Endothelial cell of umbilical vein (primary cell): ENCODE results near the gene STK17B. TPM values are rescaled to one million over a fixed set of nuclear protein-coding genes. Genes with fewer than 3 reads are reported as not detected.
A peak's percentile ranks its signal among the peaks of the same experiment; 100 is the strongest.

Experiments used
- BruUV-seq: library from RNA; stranded (reverse); fragments of 400-500 nt; replicated peaks from 2 replicates; lab custom pipeline; 2021; lab: Mats Ljungman, UMichigan
- CTCF ChIA-PET: fragments of 300-600, 350-600 bp; sonication (Branson Sonifier 250); formaldehyde crosslinking; loops from one replicate; lab custom pipeline; 2021; ENCODE audit warnings: antibody characterized with exemption, inconsistent platforms; lab: Charles Lee
- POLR2A ChIA-PET: fragments of 300-600, 350-600 bp; sonication (Branson Sonifier 250); formaldehyde crosslinking; loops from one replicate; lab custom pipeline; 2021; ENCODE audit warnings: antibody characterized with exemption, inconsistent platforms; lab: Charles Lee
- DNase-seq: peaks from one replicate; pipeline ENCODE4 v3.0.0-alpha.2; 2011; ENCODE audit warnings: low read depth, low spot score
- FAIRE-seq: peaks from 2 replicates; lab custom pipeline; 2011; peaks lifted over from hg19 to GRCh38; lab: Jason Lieb, UNC
- H2AFZ ChIP-seq: 2 replicates; pipeline ENCODE4 v1.6.0; 2012; ENCODE audit warnings: low read depth, low read length, control low read depth, inconsistent platforms
- H3K27ac ChIP-seq: 2 replicates; pipeline ENCODE4 v1.5.1; 2011; ENCODE audit warnings: low read depth, mild to moderate bottlenecking, control low read depth, low read length, moderate library complexity; ENCODE audit not compliant: insufficient read depth
- H3K27me3 ChIP-seq, 2 experiments: 2 replicates each; pipeline versions ENCODE4 v1.6.0 to v1.6.1; 2011; ENCODE audit warnings: low read length in 2 of 2, mixed read lengths in 1 of 2; ENCODE audit not compliant: control insufficient read depth in 2 of 2, insufficient read depth in 2 of 2
- H3K36me3 ChIP-seq, 2 experiments: 2 replicates in 1 of 2; 3 replicates in 1 of 2; pipeline ENCODE4 v1.5.1; 2011; ENCODE audit warnings: low read length in 2 of 2, mild to moderate bottlenecking in 1 of 2, moderate library complexity in 1 of 2; ENCODE audit not compliant: control insufficient read depth in 2 of 2, insufficient read depth in 2 of 2; ENCODE audit errors: extremely low read depth in 1 of 2
- H3K4me1 ChIP-seq: 3 replicates; pipeline ENCODE4 v1.5.1; 2011; ENCODE audit warnings: mild to moderate bottlenecking, low read length; ENCODE audit not compliant: control insufficient read depth, insufficient read depth; ENCODE audit errors: extremely low read depth
- H3K4me2 ChIP-seq: 2 replicates; pipeline ENCODE4 v1.6.1; 2011; ENCODE audit warnings: low read length, control low read depth, mixed read lengths; ENCODE audit not compliant: insufficient read depth
- H3K4me3 ChIP-seq, 3 experiments: fragments of 200-600 bp in 1 of 3; sonication (generic), shearing (Covaris generic) in 1 of 3; replicated peaks in 1 of 3; 2 replicates each; pipeline ENCODE4 v1.5.1; 2011 to 2016; ENCODE audit warnings: control low read depth in 3 of 3, low read length in 3 of 3, mild to moderate bottlenecking in 2 of 3, inconsistent platforms in 1 of 3, low read depth in 1 of 3, moderate library complexity in 1 of 3; ENCODE audit not compliant: insufficient read depth in 1 of 3
- H3K79me2 ChIP-seq: 2 replicates; pipeline ENCODE4 v1.6.0; 2012; ENCODE audit warnings: low read length, inconsistent platforms; ENCODE audit not compliant: control insufficient read depth, insufficient read depth
- H3K9ac ChIP-seq: replicated peaks from 2 replicates; pipeline ENCODE3; 2011; ENCODE audit warnings: low read length, control low read depth; ENCODE audit not compliant: insufficient read depth; ENCODE audit errors: extremely low read depth
- H3K9me1 ChIP-seq: replicated peaks from 3 replicates; pipeline ENCODE4 v1.6.0; 2011; ENCODE audit warnings: mild to moderate bottlenecking, low read length; ENCODE audit not compliant: control insufficient read depth, insufficient read depth; ENCODE audit errors: extremely low read depth
- H3K9me3 ChIP-seq: replicated peaks from 2 replicates; pipeline ENCODE4 v1.5.1; 2012; ENCODE audit warnings: low read length, inconsistent platforms; ENCODE audit not compliant: control insufficient read depth, insufficient read depth
- H4K20me1 ChIP-seq: replicated peaks from 2 replicates; pipeline ENCODE3; 2011; ENCODE audit warnings: mild to moderate bottlenecking, low read length; ENCODE audit not compliant: control insufficient read depth, insufficient read depth; ENCODE audit errors: extremely low read depth
- EZH2 ChIP-seq: IDR thresholded peaks from 2 replicates; pipeline ENCODE4 v1.6.1; 2012; ENCODE audit warnings: borderline replicate concordance, low read depth, mild to moderate bottlenecking, moderate library complexity, low read length, inconsistent platforms; ENCODE audit not compliant: severe bottlenecking
- GATA2 ChIP-seq: IDR thresholded peaks from 2 replicates; pipeline ENCODE4 v1.7.0; 2011; ENCODE audit warnings: low read depth, mild to moderate bottlenecking, moderate library complexity, mixed read lengths, low read length; ENCODE audit not compliant: insufficient read length, insufficient read depth
- JUN ChIP-seq: IDR thresholded peaks from 2 replicates; pipeline ENCODE4 v1.6.1; 2011; ENCODE audit warnings: borderline replicate concordance, low read depth; ENCODE audit not compliant: insufficient read length, insufficient read depth
- MYC ChIP-seq: IDR thresholded peaks from one replicate; pipeline ENCODE4 v1.6.1; 2011; ENCODE audit warnings: mild to moderate bottlenecking, low read depth, low read length
- dilution Hi-C: fragments of 300-500 bp; cut with MboI; formaldehyde crosslinking; loops from one replicate; pipeline ENCODE4 v1.15.0; 2019; ENCODE audit warnings: low sequenced_read_pairs; ENCODE audit not compliant: extremely low pct_ligation_motif_present
- intact Hi-C: fragments of 100-400 bp; cut with micrococcal nuclease; formaldehyde crosslinking; loops from one replicate; pipeline ENCODE4 v1.10.0; 2022
- polyA plus RNA-seq, 4 experiments: library from polyadenylated mRNA; depleted of rRNA in 3 of 4; stranded (reverse) in 3 of 4; unstranded in 1 of 4; fragments of >200 nt; gene quantifications; 2 replicates each; pipeline versions ENCODE4 v1.2.1 to v1.2.3, GENCODE V29; 2011 to 2012; ENCODE audit warnings: missing spikeins in 1 of 4
- total RNA-seq: library from RNA; stranded (reverse); gene quantifications from 2 replicates; pipeline ENCODE4 v1.2.3, GENCODE V29; 2021

STK17B gene
- total and polyA plus RNA-seq, 2 donors (not counting 3 experiments of a cell fraction or from before 2014, with no cell fraction given): 2.5 to 16.6 TPM

- ChIA-PET POLR2A (no interaction called here), CTCF (interaction anchor here (0.8 kb wide), 1 partner anchor 28 kb away, joined by 3 read pairs; the partner anchor contains the start of gene STK17B)
- Histone ChIP-seq H3K27ac (no peak overlapping the region), H3K27me3 (no peaks in the 10 kb centered on the region), H2AFZ (no peak overlapping the region), H3K9ac (no peak overlapping the region), H3K4me2 (no peak overlapping the region), H3K79me2 (no peaks in the 10 kb centered on the region), H3K9me1 (no peaks in the 10 kb centered on the region), H3K9me3 (no peaks in the 10 kb centered on the region), H4K20me1 (no peaks in the 10 kb centered on the region), H3K4me3 (no peak overlapping the region), H3K36me3 (peaks cover 0 to 5% of the 10 kb centered on the region in 2 experiments), H3K4me1 (no peaks in the 10 kb centered on the region)
- intact Hi-C loops (no loop called here), dilution Hi-C loops (no loop called here)
- DNase-seq (no peak), FAIRE-seq (peak; percentile 37)
- BruUV-seq: no TSS peak
- TF ChIP-seq EZH2: no peak
These were observed 28.6 kb downstream of the STK17B start for GRCh38 chr2:196142825-196143224.

DNA sequence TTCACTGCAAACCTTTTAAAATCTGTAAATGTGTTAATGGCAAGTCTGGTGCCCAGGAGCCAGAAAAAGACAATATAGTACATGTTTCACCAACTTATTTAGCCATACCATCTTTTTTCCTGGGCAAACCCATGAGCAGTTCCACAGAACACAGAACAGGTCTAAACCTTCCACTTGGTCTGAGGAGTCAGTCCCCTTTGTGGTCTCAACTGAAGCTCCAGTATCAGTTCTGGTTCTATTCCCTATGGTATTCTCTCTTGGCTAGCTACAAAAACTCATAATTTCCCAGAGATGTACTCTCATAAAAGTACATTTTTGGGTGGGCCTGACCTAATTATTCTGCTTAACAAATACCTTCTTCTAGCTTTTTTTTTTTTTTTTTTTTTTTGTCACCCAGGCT lies 31.2 kb downstream of the STK17B start:
- H3K36me3 ChIP-seq: peaks cover 3% of the 10 kb centered on the region in 2 experiments
- H4K20me1 ChIP-seq: no peaks in the 10 kb centered on the region
- ChIA-PET POLR2A (no interaction called here), CTCF (interaction anchor here (0.7 to 1.1 kb wide), 2 partner anchors 11 to 237 kb away, joined by 3 read pairs; no protein-coding TSS in a partner anchor)
- dilution Hi-C loops: no loop called here
- no peaks in the 10 kb centered on the region for H3K79me2 ChIP-seq
- H2AFZ ChIP-seq: no peak overlapping the region
- no peak overlapping the region for H3K27ac ChIP-seq
- intact Hi-C loops: no loop called here
- FAIRE-seq (no peak), DNase-seq (no peak)
- TF ChIP-seq EZH2 (no peak), MYC (no peak), GATA2 (no peak), JUN (no peak)
- H3K9me3 ChIP-seq: no peaks in the 10 kb centered on the region
- no peak overlapping the region for H3K4me3 ChIP-seq
- no peaks in the 10 kb centered on the region for H3K27me3 ChIP-seq
- no TSS peak for BruUV-seq
- H3K9ac ChIP-seq: no peak overlapping the region
- no peaks in the 10 kb centered on the region for H3K4me1 ChIP-seq
- no peak overlapping the region for H3K4me2 ChIP-seq
- H3K9me1 ChIP-seq: no peaks in the 10 kb centered on the region
